GM19397 (cell line): ENCODE measurements around the gene WDR3.

ENCODE experiments used
- ATAC-seq: cut with Tn5 transposase; IDR thresholded peaks from one replicate; pipeline ENCODE4 v1.9.1; 2021; ENCODE audit warnings: mild to moderate bottlenecking, moderate library complexity; ENCODE audit not compliant: unreplicated experiment

WDR3 gene

DNA sequence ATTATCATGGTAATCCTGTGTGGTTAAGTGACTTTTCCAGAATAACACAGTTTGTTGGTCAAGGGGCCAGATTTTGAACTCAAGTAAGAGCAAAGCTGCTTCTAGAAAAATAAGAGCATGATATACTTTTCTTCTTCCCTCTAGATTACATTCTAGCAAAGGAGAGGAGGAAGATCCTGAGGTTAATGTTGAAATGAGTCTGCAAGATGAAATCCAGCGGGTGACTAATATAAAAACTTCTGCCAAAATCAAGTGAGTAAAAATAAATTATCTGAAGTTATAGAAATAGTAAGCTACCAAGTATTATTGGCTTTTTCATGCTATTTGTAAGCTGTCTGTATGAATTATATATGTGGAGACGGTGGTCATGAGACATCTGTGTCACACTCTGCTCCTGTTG lies 12.8 kb downstream of the WDR3 start:
- no peak for ATAC-seq

DNA sequence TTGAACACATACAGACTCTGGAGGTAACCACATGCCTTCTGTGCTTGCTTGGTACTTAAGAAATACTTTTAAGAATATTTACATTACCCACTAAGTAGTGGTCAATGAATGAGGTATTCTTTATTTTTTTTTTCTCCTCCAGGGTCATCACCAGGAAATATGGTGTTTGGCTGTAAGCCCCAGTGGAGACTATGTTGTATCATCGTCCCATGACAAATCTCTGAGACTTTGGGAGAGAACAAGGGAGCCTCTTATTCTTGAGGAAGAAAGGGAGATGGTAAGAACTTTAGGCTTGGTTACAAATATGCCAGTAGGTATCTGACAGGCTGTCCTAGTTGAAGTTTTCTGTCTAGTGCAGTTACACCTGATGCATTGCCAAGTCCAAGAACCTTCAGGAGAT lies 22.8 kb downstream of the WDR3 start:
- no peak for ATAC-seq

DNA sequence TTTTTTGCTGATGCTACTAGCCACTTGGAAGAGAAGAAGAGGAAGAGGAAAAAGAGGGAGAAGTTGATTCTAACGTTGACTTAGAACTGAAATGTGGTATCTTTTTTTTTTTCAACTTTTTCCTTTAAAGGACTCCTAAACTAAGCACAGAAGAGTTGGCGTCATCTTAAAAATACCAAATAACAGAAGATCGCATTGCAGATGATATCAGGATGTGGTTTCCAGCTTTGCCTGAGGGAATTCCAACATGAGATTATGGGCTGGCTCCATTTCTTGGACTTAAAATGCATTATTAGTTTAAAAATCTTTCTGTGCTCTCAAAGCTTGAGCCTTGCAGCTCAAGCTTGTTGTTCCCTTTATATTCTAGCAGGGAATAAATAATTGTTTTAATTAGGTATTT lies 29.8 kb downstream of the WDR3 start:
- ATAC-seq: no peak

DNA sequence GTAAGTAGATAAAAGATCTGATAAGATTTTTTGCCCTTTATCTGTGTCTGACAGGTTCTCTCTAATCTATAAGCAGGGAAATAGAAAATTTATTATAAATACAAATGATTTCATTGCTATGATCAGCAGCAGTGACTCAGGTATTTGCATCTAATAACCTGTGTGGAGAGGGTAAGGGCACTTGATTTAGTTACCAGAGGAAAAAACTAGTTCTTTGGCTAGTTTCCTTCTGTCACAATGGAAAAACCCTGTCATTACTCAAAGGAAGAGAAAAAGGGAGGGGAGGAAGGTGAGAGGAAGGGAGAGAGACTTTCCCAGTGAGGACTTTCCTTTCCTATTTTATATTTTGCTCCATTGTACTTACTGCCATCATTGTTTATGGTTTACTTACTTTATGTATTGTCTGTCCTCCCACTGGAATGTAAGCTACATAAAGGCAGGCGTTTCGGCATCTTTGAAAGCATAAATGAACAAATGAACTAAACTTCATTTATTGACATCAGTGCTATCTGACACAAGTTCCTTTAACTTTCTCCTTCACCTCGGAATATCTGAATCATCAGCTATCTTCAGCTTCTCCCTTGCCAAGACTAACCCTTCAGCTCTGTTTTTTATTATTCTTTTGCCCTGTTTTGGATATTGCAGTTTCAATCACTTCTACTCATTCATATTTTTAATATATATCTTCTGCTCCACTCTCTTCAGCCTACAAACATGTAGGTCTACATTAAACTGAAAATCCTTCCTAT lies 34.9 kb downstream of the WDR3 start:
- ATAC-seq: no peak

DNA sequence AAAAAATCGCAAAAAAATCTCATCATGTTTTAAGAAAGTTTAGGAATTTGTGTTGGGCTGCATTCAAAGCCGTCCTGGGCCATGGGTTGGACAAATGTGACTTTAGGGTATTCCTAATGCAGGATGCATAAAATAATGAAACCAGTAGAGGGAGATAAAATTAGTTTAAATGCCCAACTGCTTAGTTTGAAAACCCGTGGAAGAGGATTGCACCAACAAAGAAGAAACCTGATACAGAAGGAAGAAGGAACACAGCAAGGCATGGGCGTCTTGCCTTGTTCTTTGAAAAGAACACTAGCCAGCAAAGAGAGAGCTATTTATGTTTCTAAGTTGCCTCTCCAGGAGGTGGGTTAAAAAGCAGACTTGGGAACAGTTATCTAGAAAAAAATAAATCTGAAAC lies 37.9 kb downstream of the WDR3 start:
- ATAC-seq: no peak

DNA sequence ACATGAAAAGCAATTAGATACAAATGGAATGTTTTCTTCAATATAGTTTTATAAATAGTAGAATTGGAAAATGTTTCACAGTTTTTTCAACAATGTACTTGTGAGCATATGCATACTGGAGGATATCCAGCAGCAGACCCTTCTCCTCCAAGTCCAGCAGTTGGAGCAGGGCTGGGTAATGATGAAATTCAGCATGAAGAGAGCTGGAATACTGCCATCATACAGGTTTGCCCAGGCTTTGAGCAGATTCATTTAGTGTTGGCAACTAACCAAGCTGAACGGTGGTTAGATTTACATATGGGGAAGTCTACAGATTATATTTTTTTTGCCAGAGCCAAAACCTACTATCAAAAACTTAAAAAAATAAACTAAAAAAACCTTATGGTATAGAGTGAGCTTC lies 38.3 kb downstream of the WDR3 start:
- no peak for ATAC-seq

DNA sequence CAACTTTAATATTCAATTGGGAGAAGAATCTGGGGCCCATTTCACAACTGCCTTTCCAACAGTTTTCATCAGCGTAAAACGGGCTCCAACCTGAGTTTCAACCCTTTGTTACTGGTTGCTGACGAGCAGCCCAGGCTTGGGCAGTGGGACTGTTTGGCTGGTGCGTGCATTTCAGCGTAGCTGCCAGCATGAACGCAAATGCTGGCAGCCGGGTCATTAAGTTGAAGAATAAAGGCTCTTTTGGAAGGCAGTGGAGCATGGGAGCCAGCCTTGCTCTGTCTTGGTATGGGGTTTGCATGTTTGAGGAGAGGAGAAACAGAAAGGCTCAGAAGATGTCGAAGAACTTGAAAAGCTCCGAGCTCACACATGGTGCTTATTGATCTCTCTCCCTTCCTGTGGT lies 40.7 kb downstream of the WDR3 start:
- ATAC-seq: no peak

DNA sequence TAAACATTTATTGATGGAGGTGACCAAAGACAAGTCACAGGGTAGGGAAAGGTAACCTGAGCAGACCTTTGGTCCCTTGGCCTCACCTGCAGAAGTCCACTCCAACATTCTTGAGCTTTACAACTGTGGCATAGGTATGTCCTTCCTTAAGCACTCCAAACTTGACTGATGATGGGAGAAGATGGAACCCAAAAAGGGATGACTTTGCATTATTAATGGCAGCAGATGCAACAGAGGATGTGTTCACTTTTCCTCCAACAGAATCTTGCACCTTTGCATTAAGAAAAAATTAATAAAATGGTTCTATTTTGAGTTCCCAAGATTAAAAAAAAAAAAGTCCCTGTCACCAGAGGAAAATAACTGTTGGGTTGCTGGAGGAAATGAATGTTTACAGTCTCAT lies 42.2 kb downstream of the WDR3 start:
- ATAC-seq: no peak

DNA sequence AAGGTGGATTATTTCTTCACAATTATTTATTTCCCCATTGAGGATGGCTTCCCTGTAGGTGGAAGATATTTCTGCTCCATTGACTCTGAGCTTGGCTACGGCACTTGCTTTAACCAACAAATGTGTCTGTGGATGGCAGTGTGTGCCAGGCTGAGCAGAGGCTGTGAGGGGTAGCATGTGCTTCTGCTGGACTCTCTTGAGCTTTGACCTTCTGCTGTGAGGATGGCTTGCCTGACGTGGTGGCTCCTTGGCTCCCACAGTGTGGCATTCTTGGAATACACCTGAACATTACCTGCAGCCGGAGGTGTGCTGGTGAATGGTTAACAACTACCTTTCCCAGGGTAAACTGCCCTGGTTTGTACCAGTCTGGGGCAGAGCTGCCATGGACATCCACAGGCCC lies 46.8 kb downstream of the WDR3 start:
- no peak for ATAC-seq

DNA sequence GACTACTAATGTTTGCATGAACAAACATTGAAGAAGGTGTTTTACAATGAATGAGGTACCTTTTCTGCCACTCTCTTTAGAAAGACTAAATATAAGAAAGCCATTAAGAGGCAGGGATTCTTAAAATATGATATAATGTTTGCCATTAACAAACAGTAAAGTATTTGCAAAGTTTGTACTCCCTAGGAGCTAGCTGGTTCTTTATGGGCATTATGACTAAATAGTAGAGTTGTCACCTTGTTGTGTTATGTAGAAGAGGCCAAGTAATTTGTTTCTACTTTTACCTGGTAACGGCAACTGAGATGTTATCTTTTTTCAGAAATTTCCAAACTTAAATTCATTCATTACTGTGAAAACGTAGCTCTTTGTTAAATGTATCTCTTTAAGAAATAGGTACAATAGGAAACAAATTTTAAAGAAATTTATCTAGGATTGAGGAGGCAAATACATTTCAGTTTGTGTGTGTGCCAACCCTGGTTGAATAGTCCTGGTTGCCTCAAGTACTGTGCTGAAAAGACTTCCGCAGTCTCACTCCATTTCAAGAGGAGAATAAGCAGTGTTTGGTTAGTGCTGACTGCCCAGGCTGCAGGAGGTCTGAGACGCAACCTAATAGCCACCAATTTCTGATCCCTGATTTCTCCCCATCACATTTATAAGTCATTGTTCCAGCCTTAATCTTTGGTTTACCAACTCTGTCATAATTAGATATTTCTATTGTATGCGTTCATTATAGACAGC lies 52.1 kb downstream of the WDR3 start:
- no peak for ATAC-seq

DNA sequence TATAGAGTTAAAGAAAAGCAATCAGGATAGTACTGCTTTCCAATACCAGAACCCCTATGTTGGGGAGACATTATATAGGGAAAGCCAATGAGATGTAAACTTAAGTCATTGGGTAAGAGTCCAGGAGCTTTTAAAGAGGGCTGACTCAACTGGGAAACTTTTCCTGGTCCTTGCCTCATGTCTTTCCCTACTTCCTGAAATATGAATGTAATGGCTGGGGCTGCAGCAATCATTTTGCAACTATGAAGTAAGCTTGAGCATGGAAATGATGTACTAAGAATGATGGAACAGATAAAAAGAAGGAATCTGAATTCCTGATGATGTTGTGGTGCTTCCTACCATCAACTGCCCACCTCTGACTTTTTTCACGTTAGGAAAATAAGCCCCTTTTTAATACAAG lies 55.7 kb downstream of the WDR3 start:
- ATAC-seq: no peak

DNA sequence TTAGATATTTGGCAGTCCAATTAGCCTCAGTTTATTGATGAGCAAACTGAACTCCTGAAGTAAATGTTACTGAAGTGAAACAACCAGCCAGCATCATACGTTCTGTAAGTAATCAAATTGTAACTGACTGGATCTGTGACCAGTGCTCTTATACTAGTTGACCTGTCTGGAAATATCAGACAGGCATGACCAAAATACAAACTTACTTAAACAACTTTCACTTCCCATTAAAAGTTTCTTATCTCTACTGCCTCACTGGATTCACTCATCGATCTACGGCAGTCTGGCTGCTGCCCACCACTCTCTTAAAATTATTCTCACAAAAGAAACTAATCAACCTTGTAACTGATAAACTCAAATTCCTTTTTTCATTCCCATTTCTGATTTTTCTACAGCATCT lies 56.4 kb downstream of the WDR3 start:
- ATAC-seq: no peak

DNA sequence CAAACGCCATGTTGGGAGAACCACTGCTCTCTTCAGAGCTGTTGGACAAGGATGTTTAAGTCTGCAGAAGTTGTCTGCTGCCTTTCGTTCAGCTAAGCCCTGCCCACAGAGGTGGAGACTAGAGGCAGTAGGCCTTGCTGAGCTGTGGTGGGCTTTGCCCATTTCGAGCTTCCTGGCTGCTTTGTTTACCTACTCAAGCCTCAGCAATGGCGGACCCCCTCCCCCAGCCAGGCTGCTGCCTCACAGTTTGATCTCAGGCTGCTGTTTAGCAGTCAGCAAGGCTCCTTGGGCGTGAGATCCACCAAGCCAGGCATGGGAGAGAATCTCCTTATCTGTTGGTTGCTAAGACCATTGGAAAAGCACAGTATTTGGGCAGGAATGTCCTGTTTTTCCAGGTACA lies 74.8 kb downstream of the WDR3 start:
- no peak for ATAC-seq

DNA sequence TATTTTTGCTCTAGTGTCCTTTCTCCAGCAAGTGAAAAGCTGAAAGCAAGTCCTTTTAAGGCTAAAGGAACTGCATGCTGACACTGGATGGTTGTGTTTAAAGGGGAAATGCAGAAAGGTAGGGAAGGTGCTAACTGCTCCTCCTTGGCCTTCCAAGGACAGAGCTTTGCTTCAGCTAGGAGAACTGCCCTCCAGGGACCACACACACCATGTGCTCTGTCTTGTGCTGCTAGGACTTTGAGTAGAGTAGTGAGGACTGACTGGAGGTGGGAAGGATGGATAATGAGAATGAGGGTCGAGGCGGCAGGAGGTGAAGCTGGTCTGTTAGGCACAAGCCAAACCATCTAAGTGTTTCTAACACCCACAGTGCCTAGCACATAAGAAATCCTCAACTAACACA lies 77.9 kb downstream of the WDR3 start:
- ATAC-seq: no peak

DNA sequence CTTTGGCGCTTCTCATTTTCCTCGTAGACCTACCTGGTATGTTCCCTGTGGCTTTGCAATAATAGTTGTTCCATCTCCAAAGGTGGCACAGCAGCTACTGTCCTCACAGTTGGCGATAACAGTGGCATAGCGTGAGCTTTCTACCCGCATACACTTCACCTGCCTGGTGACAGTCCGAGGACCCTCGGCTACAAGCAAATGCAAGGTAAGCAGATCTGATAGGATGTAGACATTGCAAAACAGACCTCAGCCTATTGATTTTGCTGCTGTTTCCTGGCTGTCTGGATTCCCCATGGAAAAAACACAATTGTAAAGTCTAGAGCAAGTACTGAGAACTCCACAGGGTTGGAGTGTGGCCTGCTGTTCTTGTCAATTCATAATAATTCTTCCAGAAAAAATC lies 78.5 kb downstream of the WDR3 start:
- no peak for ATAC-seq

DNA sequence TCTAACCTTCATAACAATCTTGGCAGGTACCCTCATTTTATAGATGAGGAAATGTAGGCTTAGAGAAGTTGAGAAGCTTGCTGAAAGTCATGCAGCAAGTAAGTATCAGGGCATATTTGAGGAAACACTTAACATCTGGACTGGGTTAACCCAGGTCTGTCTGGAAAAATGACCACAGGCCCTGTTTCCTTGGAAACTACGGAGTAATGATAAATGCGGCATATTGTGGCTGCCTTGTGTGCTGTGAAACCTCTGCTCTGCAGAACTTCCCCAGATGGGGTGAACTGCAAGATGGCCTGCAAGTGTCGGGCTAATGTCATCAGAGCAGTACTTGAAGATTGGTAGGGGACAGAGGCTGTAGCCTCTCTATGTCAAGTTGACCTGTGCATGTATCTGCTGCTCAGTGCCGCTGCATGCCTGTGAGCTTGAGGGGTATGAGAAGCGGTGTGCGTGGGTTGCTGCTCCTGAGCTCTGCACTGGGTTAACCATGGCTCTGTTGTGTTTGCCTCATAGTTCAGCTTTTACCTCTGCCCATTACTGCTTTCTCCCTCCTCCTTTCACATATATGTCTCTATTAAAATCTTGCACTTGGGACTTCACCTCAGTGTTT lies 83.1 kb downstream of the WDR3 start:
- ATAC-seq: no peak

DNA sequence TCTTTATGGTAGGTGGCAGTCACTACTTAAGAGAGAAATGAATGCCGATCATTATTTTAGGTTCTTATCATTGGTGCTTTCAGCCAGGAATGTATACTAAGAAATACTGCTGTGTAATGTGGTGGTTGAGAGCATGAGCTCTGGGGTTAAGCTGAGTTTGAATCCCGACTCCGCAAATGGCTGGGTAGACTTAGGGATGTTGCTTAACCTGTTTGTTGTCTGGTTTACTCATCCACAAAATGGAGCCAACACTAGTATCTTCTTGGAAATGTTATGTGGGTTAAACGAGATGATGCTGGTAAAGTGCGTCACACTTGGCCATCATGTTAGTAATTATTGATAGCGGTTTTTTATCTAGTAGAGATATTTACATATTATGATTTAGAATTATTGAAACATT lies 83.8 kb downstream of the WDR3 start:
- ATAC-seq: no peak

DNA sequence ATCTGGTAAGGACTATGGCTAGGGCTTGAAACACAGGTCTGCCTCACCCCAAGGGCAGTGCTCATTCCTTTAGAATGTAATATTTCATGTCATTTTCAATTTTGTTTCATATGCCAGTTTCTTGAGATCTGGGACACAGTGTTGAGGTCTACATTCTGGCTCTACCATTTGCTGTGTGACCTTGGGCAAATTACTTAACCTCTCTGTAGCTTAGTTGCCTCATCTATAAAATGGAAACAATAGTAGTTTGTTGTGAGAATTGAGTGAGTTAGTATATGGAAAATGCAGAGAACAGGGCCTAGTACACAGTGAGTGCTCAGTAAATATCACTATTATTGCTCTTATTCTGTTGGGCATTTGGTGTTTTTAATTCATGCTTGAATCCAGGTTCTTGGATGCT lies 84.4 kb downstream of the WDR3 start:
- no peak for ATAC-seq
